Adrenal gland (tissue), 12 donors: ENCODE measurements around the gene FMO1. TPM values are rescaled to one million over a fixed set of nuclear protein-coding genes. Genes with fewer than 3 reads are reported as not detected.

Experiments
- DNase-seq, 7 donors: peaks; one replicate each; pipeline ENCODE4 v3.0.0-alpha.2; 2019 to 2020
- H3K27ac ChIP-seq, 5 donors: fragments of 200-600 bp; sonication (generic) in 4 of 5; 1 replicate in 3 of 5; 2 replicates in 2 of 5; pipeline versions ENCODE4 v1.5.1 to v1.8.0; 2016 to 2020; ENCODE audit warnings: mild to moderate bottlenecking in 1 of 5
- H3K27me3 ChIP-seq: fragments of 200-600 bp; 2 replicates; pipeline ENCODE4 v1.8.0; 2021
- H3K36me3 ChIP-seq, 2 donors: fragments of 200-600 bp; replicated peaks in 1 of 2; 1 replicate in 1 of 2; 2 replicates in 1 of 2; pipeline versions ENCODE4 v1.5.1 to v1.8.0; 2018 to 2022
- H3K4me1 ChIP-seq, 2 donors: fragments of 200-600 bp; replicated peaks in 1 of 2; 1 replicate in 1 of 2; 2 replicates in 1 of 2; pipeline versions ENCODE4 v1.5.1 to v1.8.0; 2018 to 2021
- H3K4me3 ChIP-seq, 4 donors: fragments of 200-600 bp; sonication (generic) in 3 of 4; one replicate each; pipeline ENCODE4 v1.5.1; 2016 to 2018
- H3K9me3 ChIP-seq, 3 donors: fragments of 200-600 bp; sonication (generic) in 1 of 3; replicated peaks in 1 of 3; 1 replicate in 2 of 3; 2 replicates in 1 of 3; pipeline versions ENCODE4 v1.5.1 to v1.8.0; 2016 to 2021
- POLR2A ChIP-seq, 2 donors: fragments of 450-650 bp; IDR thresholded peaks; one replicate each; pipeline ENCODE4 v1.6.1; 2017; ENCODE audit warnings: antibody characterized with exemption in 2 of 2, mild to moderate bottlenecking in 2 of 2, moderate library complexity in 1 of 2
- WGBS, 4 donors: extraction: QIAGEN DNeasy Blood & Tissue Kit in 2 of 4; methylation state at CpG; one replicate each; pipeline versions ENCODE4 v1.1.5 to v1.1.7; 2013 to 2017; 5-methylcytosine and 5-hydroxymethylcytosine counted together
- intact Hi-C, 2 donors: fragments of 100-400 bp; cut with DNase I; formaldehyde crosslinking; loops; one replicate each; pipeline versions ENCODE4 v1.14.1 to v1.15.0; 2022 to 2023
- polyA plus RNA-seq, 3 donors: library from polyadenylated mRNA; stranded (reverse); fragments of 200-250 nt in 2 of 3; fragments of 350-450 nt in 1 of 3; fragmentation: Illumina TruSeq in 1 of 3; extraction: RNeasy Lipid Tissue Mini Kit (QIAGEN cat#74804) in 1 of 3; gene quantifications; one replicate each; pipeline ENCODE4 v1.2.3, GENCODE V29; 2013 to 2014
- total RNA-seq, 9 donors: library from RNA; depleted of rRNA in 4 of 9; stranded (reverse); fragments of >200 nt in 4 of 9; fragments of 120-200 nt in 1 of 9; fragmentation: NEBNext Ultra II Directional in 1 of 9; extraction: Animal tissue kit (Norgen Biotek cat#: 25700) in 1 of 9; gene quantifications; one replicate each; pipeline versions ENCODE4 v1.1.0 to v1.2.4, GENCODE V29; 2013 to 2023
- TF ChIP-seq, protein P1 (sequence below), 6 experiments: fragments of 450-650 bp in 4 of 6; fragments of 200-600 bp in 2 of 6; sonication (generic) in 1 of 6; IDR thresholded peaks; 1 replicate in 5 of 6; 2 replicates in 1 of 6; pipeline versions ENCODE4 v1.5.1 to v1.8.0; 2016 to 2021; ENCODE audit warnings: antibody characterized with exemption in 6 of 6, mild to moderate bottlenecking in 2 of 6, moderate library complexity in 1 of 6
- donor health status: healthy with polysubstance abuse.
- donor health status: Bipolar disorder and iron deficiency.
- donor health status: DM: yes; HTN: yes; CAD: no.
- donor health status: DM: no; HTN: no; CAD: no.
- donor health status: DM: no; HTN: no; CAD: no.
- donor health status: DM: yes; HTN: yes; CAD: no.

Gene FMO1
- total and polyA plus RNA-seq, 12 donors = 1.0 to 13.5 (median 6.0) TPM

- 68 to 77% (median 74%) methylated on average over 3 of the region's 3 CpGs for WGBS, 4 donors
These were observed 47.5 kb downstream of the FMO1 start for GRCh38 chr1:171295821-171296220.

DNA sequence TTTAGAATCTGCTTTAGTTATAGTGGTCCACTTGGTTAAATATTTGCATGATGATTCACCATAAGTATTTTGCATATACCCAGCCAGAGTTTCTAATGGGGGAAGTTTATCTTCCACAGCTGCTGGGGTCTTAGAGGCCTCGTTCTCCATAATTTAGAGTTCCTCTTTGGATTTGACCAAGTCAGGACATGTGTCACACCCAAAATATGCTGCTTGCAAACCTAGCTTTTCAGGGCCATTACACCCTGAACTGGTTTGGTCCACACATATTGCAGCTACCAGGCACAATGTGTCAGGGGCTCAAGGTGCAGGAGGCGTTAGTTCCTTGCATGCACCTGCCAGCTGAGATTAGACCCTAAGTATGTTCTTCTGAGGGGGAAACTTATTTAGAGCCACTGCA is 48.6 kb downstream of the FMO1 start:
- DNase-seq = no peak
- H3K4me3 ChIP-seq = no peak overlapping the region
- H3K36me3 ChIP-seq = no peaks in the 10 kb centered on the region
- WGBS, 4 donors = 59 to 81% (median 75%) methylated on average over 2 of the region's 2 CpGs
- H3K4me1 ChIP-seq = no peaks in the 10 kb centered on the region
- TF ChIP-seq, protein P1, sequence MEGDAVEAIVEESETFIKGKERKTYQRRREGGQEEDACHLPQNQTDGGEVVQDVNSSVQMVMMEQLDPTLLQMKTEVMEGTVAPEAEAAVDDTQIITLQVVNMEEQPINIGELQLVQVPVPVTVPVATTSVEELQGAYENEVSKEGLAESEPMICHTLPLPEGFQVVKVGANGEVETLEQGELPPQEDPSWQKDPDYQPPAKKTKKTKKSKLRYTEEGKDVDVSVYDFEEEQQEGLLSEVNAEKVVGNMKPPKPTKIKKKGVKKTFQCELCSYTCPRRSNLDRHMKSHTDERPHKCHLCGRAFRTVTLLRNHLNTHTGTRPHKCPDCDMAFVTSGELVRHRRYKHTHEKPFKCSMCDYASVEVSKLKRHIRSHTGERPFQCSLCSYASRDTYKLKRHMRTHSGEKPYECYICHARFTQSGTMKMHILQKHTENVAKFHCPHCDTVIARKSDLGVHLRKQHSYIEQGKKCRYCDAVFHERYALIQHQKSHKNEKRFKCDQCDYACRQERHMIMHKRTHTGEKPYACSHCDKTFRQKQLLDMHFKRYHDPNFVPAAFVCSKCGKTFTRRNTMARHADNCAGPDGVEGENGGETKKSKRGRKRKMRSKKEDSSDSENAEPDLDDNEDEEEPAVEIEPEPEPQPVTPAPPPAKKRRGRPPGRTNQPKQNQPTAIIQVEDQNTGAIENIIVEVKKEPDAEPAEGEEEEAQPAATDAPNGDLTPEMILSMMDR (IDR thresholded peaks at IDR 0.05) = no peak
- no peak for TF ChIP-seq POLR2A (IDR thresholded peaks at IDR 0.05)
- H3K27me3 ChIP-seq = no peaks in the 10 kb centered on the region
- intact Hi-C loops = no loop called here
- H3K27ac ChIP-seq = no peak overlapping the region
- H3K9me3 ChIP-seq = peaks cover 0 to 10% (median 9%) of the 10 kb centered on the region in 3 donors

More at GRCh38 chr1:171295821-171296220, 47.5 kb downstream of the FMO1 start:
- Histone ChIP-seq H3K9me3 (peaks cover 0 to 9% (median 8%) of the 10 kb centered on the region in 3 donors), H3K27me3 (no peaks in the 10 kb centered on the region), H3K36me3 (no peaks in the 10 kb centered on the region), H3K4me3 (no peak overlapping the region), H3K27ac (no peak overlapping the region), H3K4me1 (no peaks in the 10 kb centered on the region)
- no peak for DNase-seq
- TF ChIP-seq POLR2A (IDR thresholded peaks at IDR 0.05) = no peak
- TF ChIP-seq, protein P1 (IDR thresholded peaks at IDR 0.05) = no peak
- intact Hi-C loops = no loop called here

- Histone ChIP-seq H3K27ac (no peak overlapping the region), H3K36me3 (no peaks in the 10 kb centered on the region), H3K9me3 (peaks cover 0 to 10% (median 9%) of the 10 kb centered on the region in 3 donors), H3K4me1 (no peaks in the 10 kb centered on the region), H3K4me3 (no peak overlapping the region), H3K27me3 (no peaks in the 10 kb centered on the region)
- DNase-seq = no peak
- TF ChIP-seq, protein P1 (IDR thresholded peaks at IDR 0.05) = no peak
- no peak for TF ChIP-seq POLR2A (IDR thresholded peaks at IDR 0.05)
- WGBS, 4 donors = 61 to 74% (median 66%) methylated on average over 4 of the region's 4 CpGs
- intact Hi-C loops = no loop called here
These were observed 50.4 kb downstream of the FMO1 start for GRCh38 chr1:171298696-171299095.

DNA sequence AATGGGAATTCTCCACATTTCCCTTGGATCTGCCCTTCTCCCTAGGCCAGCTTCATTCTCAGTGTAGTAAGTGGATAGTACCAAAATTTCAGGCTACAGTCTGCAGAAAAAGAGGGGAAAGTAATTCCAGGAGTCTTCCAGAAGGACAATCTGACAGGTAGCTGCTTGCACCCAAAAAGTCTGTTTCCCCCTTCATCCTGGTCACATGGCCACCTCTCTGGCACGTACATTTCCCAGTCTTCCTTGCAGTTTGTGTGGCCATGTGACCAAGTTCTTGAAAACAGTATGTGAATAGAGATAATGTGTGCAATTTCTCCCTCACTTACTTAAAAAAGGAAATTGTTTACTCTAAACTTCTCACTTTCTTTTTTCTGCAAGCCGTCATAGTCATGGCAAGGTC is 51.0 kb downstream of the FMO1 start:
- Histone ChIP-seq H3K9me3 (peaks cover 0 to 10% (median 9%) of the 10 kb centered on the region in 3 donors), H3K27me3 (no peaks in the 10 kb centered on the region), H3K27ac (no peak overlapping the region), H3K4me3 (no peak overlapping the region), H3K36me3 (no peaks in the 10 kb centered on the region), H3K4me1 (no peaks in the 10 kb centered on the region)
- TF ChIP-seq, protein P1 (IDR thresholded peaks at IDR 0.05) = no peak
- TF ChIP-seq POLR2A (IDR thresholded peaks at IDR 0.05) = no peak
- intact Hi-C loops = no loop called here
- 67 to 86% (median 82%) methylated on average over 2 of the region's 2 CpGs for WGBS, 4 donors
- no peak for DNase-seq
